B cell (primary cell): ENCODE data around the gene ZBTB16. TPM values are rescaled to one million over a fixed set of nuclear protein-coding genes. Genes with fewer than 3 reads are reported as not detected.

Experiments used
- ATAC-seq: fragments of 200-7000 bp; cut with Tn5 transposase; one replicate; pipeline ENCODE4 v1.10.0; 2021; ENCODE audit warnings: low read depth, mild to moderate bottlenecking, moderate number of reproducible peaks, moderate library complexity
- CTCF ChIA-PET: fragments of 350-600 bp; sonication (Branson Sonifier 250); formaldehyde crosslinking; loops from one replicate; lab custom pipeline; 2021; ENCODE audit warnings: antibody characterized with exemption, inconsistent platforms; lab: Charles Lee
- POLR2A ChIA-PET: fragments of 350-600 bp; sonication (Branson Sonifier 250); formaldehyde crosslinking; loops from one replicate; lab custom pipeline; 2021; ENCODE audit warnings: antibody characterized with exemption; lab: Charles Lee
- DNase-seq: peaks from one replicate; pipeline ENCODE4 v3.0.0; 2013
- H2AFZ ChIP-seq: 2 replicates; pipeline ENCODE4 v1.6.1; 2012; ENCODE audit warnings: mild to moderate bottlenecking, low read depth, low read length; ENCODE audit not compliant: insufficient read depth, poor library complexity, severe bottlenecking
- H3K27ac ChIP-seq, 2 donors: 1 replicate in 1 of 2; 2 replicates in 1 of 2; pipeline ENCODE4 v1.5.1; 2012 to 2013; ENCODE audit warnings: low read length in 2 of 2, mild to moderate bottlenecking in 2 of 2, moderate library complexity in 1 of 2
- H3K27me3 ChIP-seq, 4 experiments: fragments of 200-600 bp in 1 of 4; sonication (generic) in 1 of 4; replicated peaks in 1 of 4; 1 replicate in 2 of 4; 2 replicates in 2 of 4; pipeline versions ENCODE4 v1.6.1 to v1.7.0; 2013 to 2016; ENCODE audit warnings: low read length in 3 of 4, mild to moderate bottlenecking in 2 of 4, mixed read lengths in 1 of 4, moderate library complexity in 1 of 4; ENCODE audit not compliant: insufficient read depth in 4 of 4, control insufficient read depth in 3 of 4; ENCODE audit errors: control extremely low read depth in 1 of 4
- H3K36me3 ChIP-seq, 2 experiments: replicated peaks in 1 of 2; 1 replicate in 1 of 2; 2 replicates in 1 of 2; pipeline versions ENCODE4 v1.6.1 to v1.7.1; 2013; ENCODE audit warnings: low read length in 1 of 2; ENCODE audit not compliant: insufficient read depth in 2 of 2, control insufficient read depth in 1 of 2; ENCODE audit errors: control extremely low read depth in 1 of 2, extremely low read depth in 1 of 2
- H3K4me1 ChIP-seq, 2 donors: fragments of 200-600 bp in 1 of 2; sonication (generic) in 1 of 2; 1 replicate in 1 of 2; 2 replicates in 1 of 2; pipeline versions ENCODE4 v1.5.1 to v1.6.1; 2013 to 2017; ENCODE audit warnings: low read length in 2 of 2; ENCODE audit not compliant: control insufficient read depth in 2 of 2, insufficient read depth in 2 of 2
- H3K4me2 ChIP-seq: replicated peaks from 2 replicates; pipeline ENCODE3; 2012; ENCODE audit warnings: mild to moderate bottlenecking, low read depth, low read length; ENCODE audit not compliant: poor library complexity, severe bottlenecking
- H3K4me3 ChIP-seq, 5 experiments: fragments of 200-600 bp in 1 of 5; sonication (generic) in 1 of 5; 1 replicate in 3 of 5; 2 replicates in 2 of 5; pipeline versions ENCODE4 v1.5.1 to v1.7.0; 2011 to 2016; ENCODE audit warnings: low read length in 4 of 5, mild to moderate bottlenecking in 4 of 5, low read depth in 2 of 5, control low read depth in 1 of 5, moderate library complexity in 1 of 5; ENCODE audit not compliant: insufficient read depth in 1 of 5; ENCODE audit errors: control extremely low read depth in 1 of 5, extremely low read depth in 1 of 5
- H3K79me2 ChIP-seq: fragments of 200-600 bp; sonication (generic); one replicate; pipeline ENCODE4 v1.6.0; 2016; ENCODE audit warnings: low read length; ENCODE audit not compliant: control insufficient read depth, insufficient read depth
- H3K9ac ChIP-seq: fragments of 200-600 bp; sonication (generic); 2 replicates; pipeline ENCODE4 v1.6.1; 2017; ENCODE audit warnings: mild to moderate bottlenecking, low read length, moderate library complexity
- H3K9me3 ChIP-seq, 3 donors: one replicate each; pipeline versions ENCODE4 v1.6.1 to v1.7.1; 2013; ENCODE audit warnings: low read length in 2 of 3; ENCODE audit not compliant: control insufficient read depth in 2 of 3, insufficient read depth in 1 of 3; ENCODE audit errors: control extremely low read depth in 1 of 3
- H4K20me1 ChIP-seq: 2 replicates; pipeline ENCODE4 v1.6.0; 2012; ENCODE audit warnings: mild to moderate bottlenecking, low read length; ENCODE audit not compliant: insufficient read depth, control insufficient read depth, poor library complexity, severe bottlenecking
- H3K27ac Mint-ChIP-seq: one replicate; pipeline ENCODE4 v1.8.0; 2021; ENCODE audit warnings: mixed read lengths
- H3K27me3 Mint-ChIP-seq: one replicate; pipeline ENCODE4 v1.8.0; 2021; ENCODE audit warnings: mixed read lengths
- H3K4me1 Mint-ChIP-seq: one replicate; pipeline ENCODE4 v1.8.0; 2021; ENCODE audit warnings: mixed read lengths
- H3K4me3 Mint-ChIP-seq: one replicate; pipeline ENCODE4 v1.8.0; 2021; ENCODE audit warnings: mixed read lengths
- H3K9me3 Mint-ChIP-seq: one replicate; pipeline ENCODE4 v1.8.0; 2022; ENCODE audit warnings: mixed read lengths; ENCODE audit not compliant: insufficient read depth
- EZH2 ChIP-seq: IDR thresholded peaks from 2 replicates; pipeline ENCODE4 v1.6.1; 2012; ENCODE audit warnings: borderline replicate concordance, low read depth, mild to moderate bottlenecking, moderate library complexity, low read length; ENCODE audit not compliant: insufficient read depth, poor library complexity, severe bottlenecking
- WGBS: methylation state at CpG from one replicate; pipeline ENCODE4 v1.1.5; 2013; ENCODE audit warnings: missing lambda C conversion rate; ENCODE audit not compliant: insufficient coverage; 5-methylcytosine and 5-hydroxymethylcytosine counted together
- intact Hi-C: fragments of 100-400 bp; cut with micrococcal nuclease; formaldehyde crosslinking; loops from one replicate; pipeline ENCODE4 v1.10.0; 2022
- polyA plus RNA-seq: library from polyadenylated mRNA; depleted of rRNA; stranded (reverse); fragments of >200 nt; gene quantifications from 2 replicates; pipeline ENCODE4 v1.2.3, GENCODE V29; 2012
- total RNA-seq, 2 donors: library from RNA; stranded (reverse); fragments of 120-200 nt in 1 of 2; gene quantifications; 1 replicate in 1 of 2; 2 replicates in 1 of 2; pipeline versions ENCODE4 v1.2.3 to v1.2.4, GENCODE V29; 2013 to 2022
- TF ChIP-seq, protein P1 (sequence below): fragments of 200-600 bp; IDR thresholded peaks from one replicate; pipeline ENCODE4 v1.8.0; 2022; ENCODE audit warnings: antibody characterized with exemption, mild to moderate bottlenecking

The ZBTB16 gene
- total and polyA plus RNA-seq, 2 donors (not counting 1 experiment from before 2014, with no cell fraction given) = 16.0 to 20.6 TPM

DNA sequence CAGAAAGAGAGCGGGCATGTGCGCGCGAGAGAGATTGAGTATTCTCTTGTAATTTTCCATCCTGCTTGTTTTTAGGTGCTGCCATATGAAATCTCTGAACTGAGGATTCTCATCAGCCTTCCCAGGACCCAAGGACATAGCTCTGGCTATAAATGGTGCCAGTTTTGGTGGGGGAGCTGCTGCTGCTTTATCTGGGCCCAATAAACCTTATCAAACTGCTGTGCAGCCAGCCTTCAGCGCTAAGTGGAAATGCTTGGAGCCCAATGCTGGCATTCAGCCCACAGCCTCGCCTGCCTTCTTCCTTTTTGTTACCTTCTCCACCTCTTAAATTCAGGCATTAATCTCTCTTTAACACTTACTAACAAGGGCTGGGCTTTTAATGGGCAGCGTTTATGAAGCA, 2.4 kb upstream of the ZBTB16 start:
- no peak for TF ChIP-seq EZH2
- TF ChIP-seq, protein P1, sequence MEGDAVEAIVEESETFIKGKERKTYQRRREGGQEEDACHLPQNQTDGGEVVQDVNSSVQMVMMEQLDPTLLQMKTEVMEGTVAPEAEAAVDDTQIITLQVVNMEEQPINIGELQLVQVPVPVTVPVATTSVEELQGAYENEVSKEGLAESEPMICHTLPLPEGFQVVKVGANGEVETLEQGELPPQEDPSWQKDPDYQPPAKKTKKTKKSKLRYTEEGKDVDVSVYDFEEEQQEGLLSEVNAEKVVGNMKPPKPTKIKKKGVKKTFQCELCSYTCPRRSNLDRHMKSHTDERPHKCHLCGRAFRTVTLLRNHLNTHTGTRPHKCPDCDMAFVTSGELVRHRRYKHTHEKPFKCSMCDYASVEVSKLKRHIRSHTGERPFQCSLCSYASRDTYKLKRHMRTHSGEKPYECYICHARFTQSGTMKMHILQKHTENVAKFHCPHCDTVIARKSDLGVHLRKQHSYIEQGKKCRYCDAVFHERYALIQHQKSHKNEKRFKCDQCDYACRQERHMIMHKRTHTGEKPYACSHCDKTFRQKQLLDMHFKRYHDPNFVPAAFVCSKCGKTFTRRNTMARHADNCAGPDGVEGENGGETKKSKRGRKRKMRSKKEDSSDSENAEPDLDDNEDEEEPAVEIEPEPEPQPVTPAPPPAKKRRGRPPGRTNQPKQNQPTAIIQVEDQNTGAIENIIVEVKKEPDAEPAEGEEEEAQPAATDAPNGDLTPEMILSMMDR = no peak
- CTCF ChIA-PET = interaction anchor here (0.9 to 2.1 kb wide), 3 partner anchors 123 to 205 kb away, joined by 3 to 12 read pairs (median 3); no protein-coding TSS in a partner anchor
- H3K27ac Mint-ChIP-seq = no peak overlapping the region

DNA sequence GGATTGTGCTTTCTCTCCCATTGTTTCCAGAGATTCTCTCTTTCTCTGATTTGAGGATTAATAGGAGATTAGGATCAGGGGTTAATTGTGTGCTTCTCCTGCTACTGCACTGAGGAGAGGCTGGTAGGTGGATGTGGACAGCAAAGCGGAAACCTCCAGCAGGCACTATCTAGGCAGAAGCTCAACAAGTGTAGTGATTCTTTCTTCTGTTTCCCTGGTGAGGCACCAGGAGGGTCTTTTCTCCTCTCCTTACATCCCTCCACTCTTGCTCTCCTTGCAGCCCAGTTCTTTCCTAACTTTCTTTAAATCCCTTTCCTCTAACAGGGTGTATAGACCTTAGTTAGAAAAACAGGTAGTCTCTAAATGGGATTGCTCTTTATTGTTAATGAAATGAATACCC, 1.9 kb upstream of the ZBTB16 start:
- Mint-ChIP-seq H3K4me1 (peaks cover 18% of the 10 kb centered on the region), H3K27me3 (peaks cover 44% of the 10 kb centered on the region), H3K27ac (no peak overlapping the region), H3K4me3 (peak overlapping the region; percentile 64), H3K9me3 (no peaks in the 10 kb centered on the region)
- ATAC-seq (no peak), DNase-seq (no peak)
- Histone ChIP-seq H2AFZ (no peak overlapping the region), H3K9me3 (peaks cover 0 to 4% (median 0%) of the 10 kb centered on the region in 3 donors), H3K27ac (no peak overlapping the region), H3K9ac (no peak overlapping the region), H3K27me3 (peaks cover 0 to 41% (median 18%) of the 10 kb centered on the region in 4 experiments), H3K36me3 (no peaks in the 10 kb centered on the region), H3K79me2 (no peaks in the 10 kb centered on the region), H3K4me3 (no peak overlapping the region), H3K4me1 (peaks cover 9 to 20% of the 10 kb centered on the region in 2 donors), H4K20me1 (no peaks in the 10 kb centered on the region), H3K4me2 (no peak overlapping the region)
- intact Hi-C loops = loop anchor here (5.0 kb wide), 1 partner anchor 135 kb away; no protein-coding TSS in a partner anchor
- CTCF ChIA-PET = interaction anchor here (1.3 to 2.1 kb wide), 3 partner anchors 13 to 204 kb away, joined by 3 to 12 read pairs (median 3); no protein-coding TSS in a partner anchor
- POLR2A ChIA-PET = no interaction called here
- WGBS = no CpG with 5 or more reads among the region's 1 CpG
- TF ChIP-seq, protein P1 = no peak
- TF ChIP-seq EZH2 = no peak

More for the DNA sequence above, 2.4 kb upstream of the ZBTB16 start:
- POLR2A ChIA-PET = no interaction called here
- no peak overlapping the region for H3K4me3 Mint-ChIP-seq
- ATAC-seq (no peak), DNase-seq (no peak)
- intact Hi-C loops = loop anchor here (5.0 kb wide), 1 partner anchor 135 kb away; no protein-coding TSS in a partner anchor
- no peak overlapping the region for H3K27ac ChIP-seq
- H3K79me2 ChIP-seq = no peaks in the 10 kb centered on the region
- 80% methylated on average over 5 of the region's 7 CpGs for WGBS
- H3K27me3 Mint-ChIP-seq = peaks cover 44% of the 10 kb centered on the region
- H3K27me3 ChIP-seq = peaks cover 0 to 41% (median 17%) of the 10 kb centered on the region in 4 experiments
- no peak overlapping the region for H3K4me3 ChIP-seq
- no peak overlapping the region for H2AFZ ChIP-seq
- no peaks in the 10 kb centered on the region for H4K20me1 ChIP-seq
- H3K4me1 Mint-ChIP-seq = peaks cover 18% of the 10 kb centered on the region
- H3K9ac ChIP-seq = no peak overlapping the region
- no peak overlapping the region for H3K4me2 ChIP-seq
- no peaks in the 10 kb centered on the region for H3K9me3 Mint-ChIP-seq
- peaks cover 9 to 20% of the 10 kb centered on the region in 2 donors for H3K4me1 ChIP-seq
- H3K9me3 ChIP-seq = peaks cover 0 to 4% (median 0%) of the 10 kb centered on the region in 3 donors
- no peaks in the 10 kb centered on the region for H3K36me3 ChIP-seq
